Cortex of kidney (tissue), 1 donor: ENCODE data around the gene PHF2.

Source experiments
- DNase-seq: peaks from one replicate; lab custom pipeline; 2025; lab: John Stamatoyannopoulos, UW

PHF2 gene

GRCh38 chr9:93568169-93568568, 8.2 kb upstream of the PHF2 start:
- DNase-seq: no peak

- DNase-seq: no peak
Observed at GRCh38 chr9:93569621-93570174, 6.7 kb upstream of the PHF2 start.

GRCh38 chr9:93572221-93572620, 4.2 kb upstream of the PHF2 start:
- DNase-seq: no peak

GRCh38 chr9:93572636-93573515, 3.5 kb upstream of the PHF2 start:
- DNase-seq: no peak

- DNase-seq: no peak
Observed at GRCh38 chr9:93573516-93573828, 2.9 kb upstream of the PHF2 start.

GRCh38 chr9:93574091-93574899, 2.1 kb upstream of the PHF2 start:
- no peak for DNase-seq

- DNase-seq: no peak
Observed at GRCh38 chr9:93574900-93575795, 1.2 kb upstream of the PHF2 start.

GRCh38 chr9:93575796-93576257, 557 bp upstream of the PHF2 start:
- DNase-seq: no peak

- DNase-seq: no peak
Observed at GRCh38 chr9:93577078-93577974, 942 bp downstream of the PHF2 start.

GRCh38 chr9:93577975-93578682, 1.7 kb downstream of the PHF2 start:
- DNase-seq: no peak

GRCh38 chr9:93578844-93579243, 2.5 kb downstream of the PHF2 start:
- no peak for DNase-seq

- no peak for DNase-seq
Observed at GRCh38 chr9:93579711-93580516, 3.5 kb downstream of the PHF2 start.

- DNase-seq: no peak
Observed at GRCh38 chr9:93580654-93581380, 4.4 kb downstream of the PHF2 start.

- no peak for DNase-seq
Observed at GRCh38 chr9:93582115-93582514, 5.7 kb downstream of the PHF2 start.

- no peak for DNase-seq
Observed at GRCh38 chr9:93582550-93582949, 6.2 kb downstream of the PHF2 start.

GRCh38 chr9:93585259-93585658, 8.9 kb downstream of the PHF2 start:
- no peak for DNase-seq

GRCh38 chr9:93585695-93586094, 9.3 kb downstream of the PHF2 start:
- no peak for DNase-seq

GRCh38 chr9:93586290-93587057, 10.1 kb downstream of the PHF2 start:
- no peak for DNase-seq
